Activated CD8-positive, alpha-beta memory T cell treated with anti-CD3 and anti-CD28 coated beads for 24 hours (primary cell): ENCODE measurements around the gene RABL2A.
"Not testable (repeated sequence)": the region's sequence is repeated elsewhere in the genome, so short reads cannot be mapped to it uniquely, and the experiment has no call there.

ENCODE experiments used
- DNase-seq: peaks from one replicate; pipeline ENCODE4 v3.0.0-alpha.2; 2020

The RABL2A gene

GRCh38 chr2:113690871-113691270, 63.8 kb downstream of the RABL2A start:
- DNase-seq: not testable (repeated sequence)
